Ovary (tissue), 10 donors: ENCODE measurements around the gene FGF10. TPM values are rescaled to one million over a fixed set of nuclear protein-coding genes. Genes with fewer than 3 reads are reported as not detected.

ENCODE experiments used
- DNase-seq, 5 donors: peaks; one replicate each; pipeline ENCODE4 v3.0.0-alpha.2; 2019 to 2020
- H3K27ac ChIP-seq, 2 donors: fragments of 200-600 bp; one replicate each; pipeline versions ENCODE4 v1.5.1 to v1.8.0; 2019 to 2022
- H3K27me3 ChIP-seq: fragments of 200-600 bp; one replicate; pipeline ENCODE4 v1.8.0; 2022
- H3K36me3 ChIP-seq: fragments of 200-600 bp; sonication (generic); one replicate; pipeline ENCODE4 v1.5.1; 2019
- H3K4me1 ChIP-seq: one replicate; pipeline ENCODE4 v1.8.1; 2013; ENCODE audit warnings: mild to moderate bottlenecking, moderate library complexity; ENCODE audit not compliant: insufficient read depth
- H3K4me3 ChIP-seq: fragments of 200-600 bp; sonication (generic); one replicate; pipeline ENCODE4 v1.5.1; 2017
- H3K9me3 ChIP-seq, 2 donors: fragments of 200-600 bp in 1 of 2; sonication (generic) in 1 of 2; one replicate each; pipeline versions ENCODE4 v1.5.1 to v1.8.1; 2013 to 2019; ENCODE audit warnings: mild to moderate bottlenecking in 1 of 2, moderate library complexity in 1 of 2
- EP300 ChIP-seq: sonication (generic); formaldehyde crosslinking; IDR thresholded peaks from one replicate; pipeline ENCODE4 v1.6.1; 2017; ENCODE audit warnings: antibody characterized with exemption
- POLR2A ChIP-seq: fragments of 450-650 bp; IDR thresholded peaks from one replicate; pipeline ENCODE4 v1.6.1; 2017; ENCODE audit warnings: antibody characterized with exemption, mild to moderate bottlenecking, moderate library complexity
- WGBS, 3 donors: extraction: QIAGEN DNeasy Blood & Tissue Kit in 1 of 3; methylation state at CpG; one replicate each; pipeline versions ENCODE4 v1.1.5 to v1.1.7; 2013 to 2017; 5-methylcytosine and 5-hydroxymethylcytosine counted together
- intact Hi-C, 4 donors: fragments of 100-400 bp; cut with DNase I; formaldehyde crosslinking; loops; one replicate each; pipeline versions ENCODE4 v1.11.0 to v1.15.1; 2022 to 2023
- long read RNA-seq, 3 donors: library from polyadenylated mRNA in 2 of 3; unstranded in 2 of 3; transcript quantifications; one replicate each; pipeline ENCODE4 v2.0.0 and lab custom pipeline, GENCODE V29; 2021 to 2026
- polyA plus RNA-seq, 2 donors: library from polyadenylated mRNA; stranded (reverse); fragments of 200-250 nt in 1 of 2; fragments of 350-450 nt in 1 of 2; fragmentation: Illumina TruSeq in 1 of 2; extraction: RNeasy Lipid Tissue Mini Kit (QIAGEN cat#74804) in 1 of 2; gene quantifications; one replicate each; pipeline ENCODE4 v1.2.3, GENCODE V29; 2013 to 2014
- total RNA-seq, 7 donors: library from RNA; depleted of rRNA in 2 of 7; stranded (reverse); fragments of >200 nt in 2 of 7; fragmentation: NEBNext Ultra II Directional in 3 of 7; extraction: Animal tissue kit (Norgen Biotek cat#: 25700) in 3 of 7; gene quantifications; one replicate each; pipeline versions ENCODE4 v1.1.0 to v1.2.4, GENCODE V29; 2016 to 2023
- TF ChIP-seq, protein P1 (sequence below), 3 donors: fragments of 450-650 bp in 2 of 3; fragments of 200-600 bp in 1 of 3; IDR thresholded peaks; one replicate each; pipeline versions ENCODE4 v1.5.1 to v1.8.0; 2016 to 2022; ENCODE audit warnings: antibody characterized with exemption in 3 of 3, mild to moderate bottlenecking in 1 of 3
- donor health status: DM: no; HTN: no; CAD: no; lungs with moderate emphysema.
- donor health status: DM: no; HTN: no; CAD: no.
- donor health status: Bipolar disorder and iron deficiency.
- donor health status: DM: yes; HTN: yes; CAD: no.
- donor health status: DM: no; HTN: no; CAD: no.
- donor health status: DM: yes; HTN: yes; CAD: no.

FGF10 gene
- total RNA-seq (10 to 100 TPM in 6 of 7 donors, 1 to 10 TPM in 1; 8.5 to 24.0 (median 17.5) TPM), polyA plus RNA-seq (1 to 10 TPM; 7.2 to 8.7 TPM)
- long read RNA-seq, donor 1, transcript FGF10-201 (3 exons, 2,193 nt), result major isoform, 22 of 37 reads
- long read RNA-seq, donor 1, partial matches to known transcripts, result 0 of 37 reads
- long read RNA-seq, donor 1, other reads (novel, unspliced or antisense), result 15 of 37 reads
- long read RNA-seq, donor 2, result 0 reads
- long read RNA-seq, donor 3, transcript FGF10-201 (3 exons, 2,193 nt), result major isoform, 13 of 14 reads
- long read RNA-seq, donor 3, partial matches to known transcripts, result 0 of 14 reads
- long read RNA-seq, donor 3, other reads (novel, unspliced or antisense), result 1 of 14 reads

DNA sequence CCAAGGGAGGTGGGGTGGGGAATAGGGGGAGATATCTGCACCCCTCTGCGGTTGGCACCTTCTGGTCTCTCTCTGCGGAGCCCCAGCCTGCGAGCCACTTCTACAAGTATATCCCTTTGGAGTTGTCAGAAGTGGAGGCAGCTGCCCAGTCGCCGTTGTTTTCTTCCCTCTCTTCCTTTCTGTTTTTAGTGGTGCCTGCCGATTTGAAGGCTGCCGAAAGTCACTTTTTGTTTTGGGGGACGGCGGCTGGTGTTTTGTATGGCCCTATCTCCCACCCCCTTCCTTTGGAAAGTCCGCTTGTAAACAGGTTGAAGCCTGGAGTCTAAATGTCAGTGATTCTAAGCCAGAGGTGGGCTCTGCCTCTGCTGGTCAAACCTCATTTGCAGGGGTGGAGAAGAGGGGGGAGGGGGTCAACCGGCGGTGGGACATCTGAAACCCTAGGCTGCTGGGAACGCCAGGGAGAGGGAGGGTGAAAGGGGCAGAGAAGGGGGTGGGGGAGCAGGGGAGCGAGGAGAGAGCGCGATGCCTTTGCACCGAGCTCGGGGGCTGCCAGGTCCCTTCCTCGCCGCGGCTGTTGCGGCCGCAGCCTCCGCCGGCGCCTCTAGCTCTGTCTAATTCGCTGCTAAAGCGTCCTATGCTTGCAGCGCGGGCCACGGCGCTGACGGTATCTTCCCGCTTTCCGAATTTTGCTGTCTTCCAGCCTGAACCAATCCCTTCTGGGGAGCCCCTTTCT lies at the start of gene FGF10:
TSS of gene FGF10 (minus strand) at position 331 of the 733 bp plus-strand sequence. CDS start 738 bp downstream, outside the sequence.
- no peaks in the 10 kb centered on the region for H3K36me3 ChIP-seq
- no peaks in the 10 kb centered on the region for H3K4me1 ChIP-seq
- DNase-seq, result peak; percentile 58 to 70 (median 64)
- H3K27me3 ChIP-seq, result no peaks in the 10 kb centered on the region
- peak within 1 kb of the TSS; percentile 44 for H3K4me3 ChIP-seq
- H3K27ac ChIP-seq, result peak within 1 kb of the TSS; percentile 72 to 74
- TF ChIP-seq, protein P1, sequence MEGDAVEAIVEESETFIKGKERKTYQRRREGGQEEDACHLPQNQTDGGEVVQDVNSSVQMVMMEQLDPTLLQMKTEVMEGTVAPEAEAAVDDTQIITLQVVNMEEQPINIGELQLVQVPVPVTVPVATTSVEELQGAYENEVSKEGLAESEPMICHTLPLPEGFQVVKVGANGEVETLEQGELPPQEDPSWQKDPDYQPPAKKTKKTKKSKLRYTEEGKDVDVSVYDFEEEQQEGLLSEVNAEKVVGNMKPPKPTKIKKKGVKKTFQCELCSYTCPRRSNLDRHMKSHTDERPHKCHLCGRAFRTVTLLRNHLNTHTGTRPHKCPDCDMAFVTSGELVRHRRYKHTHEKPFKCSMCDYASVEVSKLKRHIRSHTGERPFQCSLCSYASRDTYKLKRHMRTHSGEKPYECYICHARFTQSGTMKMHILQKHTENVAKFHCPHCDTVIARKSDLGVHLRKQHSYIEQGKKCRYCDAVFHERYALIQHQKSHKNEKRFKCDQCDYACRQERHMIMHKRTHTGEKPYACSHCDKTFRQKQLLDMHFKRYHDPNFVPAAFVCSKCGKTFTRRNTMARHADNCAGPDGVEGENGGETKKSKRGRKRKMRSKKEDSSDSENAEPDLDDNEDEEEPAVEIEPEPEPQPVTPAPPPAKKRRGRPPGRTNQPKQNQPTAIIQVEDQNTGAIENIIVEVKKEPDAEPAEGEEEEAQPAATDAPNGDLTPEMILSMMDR (IDR thresholded peaks at IDR 0.05), result no peak
- no peak for TF ChIP-seq EP300
- no peak for TF ChIP-seq POLR2A
- 0 to 1% (median 1%) methylated on average over 35 of the region's 35 CpGs for WGBS, 3 donors
- intact Hi-C loops, result no loop called here
- H3K9me3 ChIP-seq, result no peaks in the 10 kb centered on the region

DNA sequence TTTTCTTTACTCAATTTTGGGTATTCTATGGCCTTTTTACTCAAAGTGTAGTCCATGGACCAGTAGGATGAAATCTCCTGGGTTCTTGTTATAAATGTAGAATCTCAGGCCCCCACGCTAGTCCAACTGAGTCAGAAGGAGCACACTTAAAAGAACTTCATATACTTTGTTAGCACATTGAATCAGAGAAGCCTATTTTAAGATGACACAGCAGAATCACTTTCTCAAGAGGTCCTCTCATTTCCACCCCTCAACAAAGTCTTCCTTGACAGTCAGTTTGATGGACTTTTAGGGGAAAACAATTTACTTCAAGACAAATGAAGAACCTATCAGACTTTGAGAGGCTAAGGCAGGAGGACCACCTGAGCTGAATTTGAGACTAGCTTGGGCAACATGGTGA lies 37.7 kb upstream of the FGF10 start:
- WGBS, 3 donors, result 88 to 100% (median 95%) methylated on average over 1 of the region's 1 CpG
- DNase-seq, result no peak
- TF ChIP-seq, protein P1 (IDR thresholded peaks at IDR 0.05), result no peak
- TF ChIP-seq POLR2A, result no peak
- no peak for TF ChIP-seq EP300
- no peaks in the 10 kb centered on the region for H3K27me3 ChIP-seq
- H3K36me3 ChIP-seq, result no peaks in the 10 kb centered on the region
- no peak overlapping the region for H3K27ac ChIP-seq
- intact Hi-C loops, result no loop called here
- H3K4me1 ChIP-seq, result no peaks in the 10 kb centered on the region
- H3K9me3 ChIP-seq, result no peaks in the 10 kb centered on the region
- H3K4me3 ChIP-seq, result no peak overlapping the region

DNA sequence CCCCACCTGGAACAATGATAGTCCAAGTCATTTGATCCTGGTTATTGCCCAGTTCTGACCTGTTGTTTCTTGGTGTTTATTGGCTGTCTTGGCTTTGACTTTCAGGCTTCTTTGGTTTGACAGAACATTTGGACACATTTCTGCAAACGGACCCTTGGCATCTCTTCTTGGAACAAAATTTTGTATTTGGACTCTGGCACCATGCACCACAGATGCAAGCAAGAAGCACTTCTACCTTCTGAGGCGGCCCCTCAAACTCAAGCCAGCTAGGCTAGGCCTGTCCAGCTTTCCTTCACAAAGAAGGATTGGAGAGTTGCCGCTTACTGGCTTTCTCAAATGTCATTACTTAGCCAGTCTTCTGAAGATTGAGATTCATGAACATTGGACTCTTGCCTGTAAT lies 23.1 kb upstream of the FGF10 start:
- Histone ChIP-seq H3K27ac (no peak overlapping the region), H3K36me3 (no peaks in the 10 kb centered on the region), H3K4me3 (no peak overlapping the region), H3K9me3 (no peaks in the 10 kb centered on the region), H3K27me3 (no peaks in the 10 kb centered on the region), H3K4me1 (no peaks in the 10 kb centered on the region)
- 84 to 92% (median 92%) methylated on average over 3 of the region's 3 CpGs for WGBS, 3 donors
- no peak for DNase-seq
- TF ChIP-seq POLR2A (no peak), EP300 (no peak)
- TF ChIP-seq, protein P1 (IDR thresholded peaks at IDR 0.05), result no peak
- intact Hi-C loops, result no loop called here

DNA sequence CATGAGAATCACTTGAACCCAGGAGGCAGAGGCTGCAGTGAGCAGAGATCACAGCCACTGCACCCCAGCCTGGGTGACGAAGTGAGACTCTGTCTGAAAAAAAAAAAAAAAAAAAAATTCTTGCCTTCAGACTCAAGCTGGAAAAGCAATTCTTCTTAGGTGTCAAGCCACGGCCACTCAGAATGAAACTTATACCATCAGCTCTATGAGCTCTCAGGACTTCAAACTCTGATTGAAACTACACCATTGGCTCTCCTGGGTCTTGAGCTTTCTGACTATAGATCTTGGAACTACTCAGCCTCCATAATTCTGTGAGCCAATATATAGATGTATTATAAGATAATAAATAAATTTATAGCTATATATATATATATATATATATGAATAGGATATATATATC lies 12.9 kb upstream of the FGF10 start:
- WGBS, 3 donors, result 83 to 89% (median 88%) methylated on average over 2 of the region's 2 CpGs
- no peak for DNase-seq
- no peak overlapping the region for H3K4me3 ChIP-seq
- TF ChIP-seq EP300, result no peak
- TF ChIP-seq, protein P1 (IDR thresholded peaks at IDR 0.05), result no peak
- no peak for TF ChIP-seq POLR2A
- H3K36me3 ChIP-seq, result no peaks in the 10 kb centered on the region
- no peaks in the 10 kb centered on the region for H3K27me3 ChIP-seq
- intact Hi-C loops, result no loop called here
- H3K9me3 ChIP-seq, result no peaks in the 10 kb centered on the region
- no peaks in the 10 kb centered on the region for H3K4me1 ChIP-seq
- H3K27ac ChIP-seq, result no peak overlapping the region
